ENCODE measurements around the gene PCCB.
"Not testable (repeated sequence)": the region's sequence is repeated elsewhere in the genome, so short reads cannot be mapped to it uniquely, and the experiment has no call there.

Gene PCCB

GRCh38 chr3:136305879-136306278 is 55.7 kb downstream of the PCCB start:
- Histone ChIP-seq H3K4me1 (no peaks in the 10 kb centered on the region), H3K36me3 (replicated peaks) (0 out of 2 replicates have a peak, but pooled peaks cover 2% of the 10 kb centered on the region), H3K9me3 (no peaks in the 10 kb centered on the region), H3K27me3 (ENCODE audit: low read depth) (no peaks in the 10 kb centered on the region), H3K4me3 (no peak overlapping the region)
- DNase-seq (ENCODE audit: low spot score in 2 of 2): peak; percentile 17 to 55
- in situ Hi-C loops (cut with MboI; ENCODE audit: low sequenced_read_pairs): loop anchor here (10.0 to 25.0 kb wide), 2 partner anchors 219 to 709 kb away; no protein-coding TSS in a partner anchor

GRCh38 chr3:136311261-136311660 is 61.1 kb downstream of the PCCB start:
- in situ Hi-C loops (cut with MboI; ENCODE audit: low sequenced_read_pairs): loop anchor here (25.0 kb wide), 1 partner anchor 224 kb away; no protein-coding TSS in a partner anchor
- no peaks in the 10 kb centered on the region for H3K4me1 ChIP-seq
- H3K36me3 ChIP-seq (replicated peaks): no peaks in the 10 kb centered on the region
- no peak overlapping the region for H3K4me3 ChIP-seq
- DNase-seq (ENCODE audit: low spot score in 2 of 2): no peak
- no peaks in the 10 kb centered on the region for H3K27me3 ChIP-seq (ENCODE audit: low read depth)
- H3K9me3 ChIP-seq: no peaks in the 10 kb centered on the region

GRCh38 chr3:136311968-136312367 is 61.8 kb downstream of the PCCB start:
- H3K4me1 ChIP-seq: no peaks in the 10 kb centered on the region
- H3K4me3 ChIP-seq: no peak overlapping the region
- no peak for DNase-seq (ENCODE audit: low spot score in 2 of 2)
- no peaks in the 10 kb centered on the region for H3K36me3 ChIP-seq (replicated peaks)
- in situ Hi-C loops (cut with MboI; ENCODE audit: low sequenced_read_pairs): loop anchor here (25.0 kb wide), 1 partner anchor 225 kb away; no protein-coding TSS in a partner anchor
- no peaks in the 10 kb centered on the region for H3K27me3 ChIP-seq (ENCODE audit: low read depth)
- H3K9me3 ChIP-seq: no peaks in the 10 kb centered on the region; the same call in 1 of the 2 replicates

- in situ Hi-C loops (cut with MboI; ENCODE audit: low sequenced_read_pairs): no loop called here
- H3K27me3 ChIP-seq (ENCODE audit: low read depth): no peaks in the 10 kb centered on the region
- peaks cover 6% of the 10 kb centered on the region; the same call in 1 of the 2 replicates for H3K9me3 ChIP-seq
- no peaks in the 10 kb centered on the region for H3K4me1 ChIP-seq
- peaks cover 11% of the 10 kb centered on the region for H3K36me3 ChIP-seq (replicated peaks)
- no peak overlapping the region for H3K4me3 ChIP-seq
- DNase-seq (ENCODE audit: low spot score in 2 of 2): no peak
Observed at GRCh38 chr3:136326316-136326715, 76.2 kb downstream of the PCCB start.

GRCh38 chr3:136327671-136328070 is 77.5 kb downstream of the PCCB start:
- Histone ChIP-seq H3K4me3 (no peak overlapping the region), H3K36me3 (replicated peaks) (peaks cover 11% of the 10 kb centered on the region), H3K9me3 (no peaks in the 10 kb centered on the region), H3K4me1 (no peaks in the 10 kb centered on the region), H3K27me3 (ENCODE audit: low read depth) (no peaks in the 10 kb centered on the region)
- no peak for DNase-seq (ENCODE audit: low spot score in 2 of 2)
- in situ Hi-C loops (cut with MboI; ENCODE audit: low sequenced_read_pairs): no loop called here

- Histone ChIP-seq H3K27me3 (ENCODE audit: low read depth) (no peaks in the 10 kb centered on the region), H3K4me3 (no peak overlapping the region), H3K36me3 (replicated peaks) (peaks cover 19% of the 10 kb centered on the region), H3K9me3 (no peaks in the 10 kb centered on the region), H3K4me1 (no peaks in the 10 kb centered on the region)
- in situ Hi-C loops (cut with MboI; ENCODE audit: low sequenced_read_pairs): no loop called here
- no peak for DNase-seq (ENCODE audit: low spot score in 2 of 2)
Observed at GRCh38 chr3:136329593-136329992, 79.5 kb downstream of the PCCB start.

GRCh38 chr3:136330900-136331299 is 80.8 kb downstream of the PCCB start:
- H3K4me1 ChIP-seq: no peaks in the 10 kb centered on the region
- H3K4me3 ChIP-seq: no peak overlapping the region
- no peak for DNase-seq (ENCODE audit: low spot score in 2 of 2)
- no peaks in the 10 kb centered on the region for H3K27me3 ChIP-seq (ENCODE audit: low read depth)
- peaks cover 25% of the 10 kb centered on the region for H3K36me3 ChIP-seq (replicated peaks)
- no peaks in the 10 kb centered on the region for H3K9me3 ChIP-seq
- in situ Hi-C loops (cut with MboI; ENCODE audit: low sequenced_read_pairs): no loop called here

GRCh38 chr3:136332302-136332701 is 82.2 kb downstream of the PCCB start:
- H3K36me3 ChIP-seq (replicated peaks): peaks cover 29% of the 10 kb centered on the region
- in situ Hi-C loops (cut with MboI; ENCODE audit: low sequenced_read_pairs): no loop called here

GRCh38 chr3:136332776-136333175 is 82.6 kb downstream of the PCCB start:
- H3K27me3 ChIP-seq (ENCODE audit: low read depth): no peaks in the 10 kb centered on the region
- H3K36me3 ChIP-seq (replicated peaks): peaks cover 32% of the 10 kb centered on the region
- no peaks in the 10 kb centered on the region for H3K9me3 ChIP-seq
- no peaks in the 10 kb centered on the region for H3K4me1 ChIP-seq
- DNase-seq (ENCODE audit: low spot score in 2 of 2): no peak
- in situ Hi-C loops (cut with MboI; ENCODE audit: low sequenced_read_pairs): no loop called here
- H3K4me3 ChIP-seq: no peak overlapping the region

More at GRCh38 chr3:136332302-136332701, 82.2 kb downstream of the PCCB start:
- Histone ChIP-seq H3K27me3 (ENCODE audit: low read depth) (no peaks in the 10 kb centered on the region), H3K9me3 (no peaks in the 10 kb centered on the region), H3K4me3 (no peak overlapping the region), H3K4me1 (no peaks in the 10 kb centered on the region)
- no peak for DNase-seq (ENCODE audit: low spot score in 2 of 2)

- Histone ChIP-seq H3K4me1 (no peaks in the 10 kb centered on the region), H3K9me3 (no peaks in the 10 kb centered on the region), H3K27me3 (ENCODE audit: low read depth) (no peaks in the 10 kb centered on the region), H3K36me3 (replicated peaks) (peaks cover 31% of the 10 kb centered on the region), H3K4me3 (no peak overlapping the region)
- no peak for DNase-seq (ENCODE audit: low spot score in 2 of 2)
- in situ Hi-C loops (cut with MboI; ENCODE audit: low sequenced_read_pairs): no loop called here
Observed at GRCh38 chr3:136334209-136334608, 84.1 kb downstream of the PCCB start.

- H3K27me3 ChIP-seq (ENCODE audit: low read depth); in situ Hi-C loops (cut with MboI; ENCODE audit: low sequenced_read_pairs); H3K4me3 ChIP-seq; H3K9me3 ChIP-seq; DNase-seq (ENCODE audit: low spot score in 2 of 2); H3K4me1 ChIP-seq: not testable (repeated sequence)
- H3K36me3 ChIP-seq (replicated peaks): peaks cover 35% of the 10 kb centered on the region
Observed at GRCh38 chr3:136334726-136335125, 84.6 kb downstream of the PCCB start.

GRCh38 chr3:136336329-136337100 is 86.4 kb downstream of the PCCB start:
- in situ Hi-C loops (cut with MboI; ENCODE audit: low sequenced_read_pairs): no loop called here
- Histone ChIP-seq H3K36me3 (replicated peaks) (peaks cover 40% of the 10 kb centered on the region), H3K4me1 (no peaks in the 10 kb centered on the region), H3K27me3 (ENCODE audit: low read depth) (no peaks in the 10 kb centered on the region), H3K9me3 (no peaks in the 10 kb centered on the region), H3K4me3 (no peak overlapping the region)
- DNase-seq (ENCODE audit: low spot score in 2 of 2): no peak

GRCh38 chr3:136343446-136343845 is 93.3 kb downstream of the PCCB start:
- DNase-seq (ENCODE audit: low spot score in 2 of 2): no peak
- in situ Hi-C loops (cut with MboI; ENCODE audit: low sequenced_read_pairs): no loop called here
- Histone ChIP-seq H3K27me3 (ENCODE audit: low read depth) (no peaks in the 10 kb centered on the region), H3K4me3 (no peak overlapping the region), H3K36me3 (replicated peaks) (peaks cover 19% of the 10 kb centered on the region), H3K9me3 (no peaks in the 10 kb centered on the region), H3K4me1 (no peaks in the 10 kb centered on the region)

- Histone ChIP-seq H3K4me3 (no peak overlapping the region), H3K36me3 (replicated peaks) (peaks cover 17% of the 10 kb centered on the region), H3K4me1 (no peaks in the 10 kb centered on the region), H3K27me3 (ENCODE audit: low read depth) (no peaks in the 10 kb centered on the region), H3K9me3 (no peaks in the 10 kb centered on the region)
- in situ Hi-C loops (cut with MboI; ENCODE audit: low sequenced_read_pairs): no loop called here
- peak in 1 of 2 experiments; percentile 27 for DNase-seq (ENCODE audit: low spot score in 2 of 2)
Observed at GRCh38 chr3:136343873-136344555, 93.9 kb downstream of the PCCB start.

Measured in HAP-1 (cell line).